Left lung (tissue), 10 donors: ENCODE data around the gene TDRD15. TPM values are rescaled to one million over a fixed set of nuclear protein-coding genes. Genes with fewer than 3 reads are reported as not detected.
"Not testable (repeated sequence)": the region's sequence is repeated elsewhere in the genome, so short reads cannot be mapped to it uniquely, and the experiment has no call there.

Experiments used
- ATAC-seq: fragments of 200-7000 bp; cut with Tn5 transposase; one replicate; pipeline ENCODE4 v1.9.1; 2020; ENCODE audit warnings: moderate library complexity
- DNase-seq, 4 donors: peaks; one replicate each; pipeline ENCODE4 v3.0.0-alpha.2; 2013 to 2020
- H3K27ac ChIP-seq, 2 donors: fragments of 200-600 bp; sonication (generic) in 1 of 2; one replicate each; pipeline versions ENCODE4 v1.5.0 to v1.8.0; 2020 to 2021
- H3K27me3 ChIP-seq, 2 donors: fragments of 200-600 bp; sonication (generic) in 1 of 2; one replicate each; pipeline versions ENCODE4 v1.5.0 to v1.8.0; 2020 to 2021
- H3K36me3 ChIP-seq, 2 donors: fragments of 200-600 bp; sonication (generic) in 1 of 2; one replicate each; pipeline versions ENCODE4 v1.5.0 to v1.8.0; 2020 to 2021
- H3K4me1 ChIP-seq, 2 donors: fragments of 200-600 bp; one replicate each; pipeline ENCODE4 v1.8.0; 2021
- H3K4me3 ChIP-seq, 2 donors: fragments of 200-600 bp; sonication (generic) in 1 of 2; one replicate each; pipeline versions ENCODE4 v1.5.0 to v1.8.0; 2020 to 2021; ENCODE audit warnings: mild to moderate bottlenecking in 1 of 2
- H3K9me3 ChIP-seq, 2 donors: fragments of 200-600 bp; sonication (generic) in 1 of 2; one replicate each; pipeline versions ENCODE4 v1.5.0 to v1.8.0; 2020 to 2021
- CTCF ChIP-seq, 2 donors: fragments of 200-600 bp; sonication (generic) in 1 of 2; IDR thresholded peaks; one replicate each; pipeline versions ENCODE4 v1.5.0 to v1.8.0; 2021; ENCODE audit warnings: antibody characterized with exemption in 2 of 2
- intact Hi-C, 2 donors: fragments of 100-400 bp; cut with DNase I; formaldehyde crosslinking; loops; one replicate each; pipeline versions ENCODE4 v1.11.2 to v1.14.2; 2022
- polyA plus RNA-seq, 6 donors: library from polyadenylated mRNA; unstranded; fragments of 120-200 nt; gene quantifications; one replicate each; pipeline ENCODE4 v1.2.1, GENCODE V29; 2013; ENCODE audit not compliant: insufficient read length in 6 of 6
- total RNA-seq, 2 donors: library from RNA; stranded (reverse); fragmentation: NEBNext Ultra II Directional; extraction: Animal tissue kit (Norgen Biotek cat#: 25700); gene quantifications; one replicate each; pipeline ENCODE4 v1.2.1, GENCODE V29; 2021
- donor health status: DM: no; HTN: yes; CAD: no.
- donor health status: DM: no; HTN: no; CAD: no.

The TDRD15 gene
- total and polyA plus RNA-seq, 8 donors: not detected

- ATAC-seq: no peak
- intact Hi-C loops: no loop called here
- no peaks in the 10 kb centered on the region for H3K9me3 ChIP-seq
- H3K4me1 ChIP-seq: no peaks in the 10 kb centered on the region
- DNase-seq: no peak
- H3K36me3 ChIP-seq: no peaks in the 10 kb centered on the region
- no peak overlapping the region for H3K4me3 ChIP-seq
- TF ChIP-seq CTCF (IDR thresholded peaks at IDR 0.05): no peak
- H3K27ac ChIP-seq: no peak overlapping the region
- H3K27me3 ChIP-seq: no peaks in the 10 kb centered on the region
These were observed 25.5 kb upstream of the TDRD15 start for GRCh38 chr2:21098294-21098693.

- ATAC-seq (no peak), DNase-seq (no peak)
- H3K4me3 ChIP-seq: no peak overlapping the region
- no peaks in the 10 kb centered on the region for H3K9me3 ChIP-seq
- no peaks in the 10 kb centered on the region for H3K27me3 ChIP-seq
- H3K4me1 ChIP-seq: no peaks in the 10 kb centered on the region
- no peak for TF ChIP-seq CTCF (IDR thresholded peaks at IDR 0.05)
- H3K27ac ChIP-seq: no peak overlapping the region
- intact Hi-C loops: no loop called here
- H3K36me3 ChIP-seq: no peaks in the 10 kb centered on the region
These were observed 24.4 kb upstream of the TDRD15 start for GRCh38 chr2:21099281-21099907.

- H3K4me1 ChIP-seq, H3K4me3 ChIP-seq, H3K36me3 ChIP-seq, ATAC-seq, H3K9me3 ChIP-seq, H3K27me3 ChIP-seq, H3K27ac ChIP-seq, intact Hi-C loops, DNase-seq: not testable (repeated sequence)
These were observed 22.1 kb upstream of the TDRD15 start for GRCh38 chr2:21101514-21102155.

- Histone ChIP-seq H3K4me3 (no peak overlapping the region), H3K27ac (no peak overlapping the region), H3K27me3 (no peaks in the 10 kb centered on the region), H3K9me3 (no peaks in the 10 kb centered on the region), H3K4me1 (no peaks in the 10 kb centered on the region), H3K36me3 (no peaks in the 10 kb centered on the region)
- DNase-seq (no peak), ATAC-seq (no peak)
- no peak for TF ChIP-seq CTCF (IDR thresholded peaks at IDR 0.05)
- intact Hi-C loops: no loop called here
These were observed 21.4 kb upstream of the TDRD15 start for GRCh38 chr2:21102356-21102755.

GRCh38 chr2:21103274-21103891, 20.4 kb upstream of the TDRD15 start:
- Histone ChIP-seq H3K4me3 (no peak overlapping the region), H3K27me3 (no peaks in the 10 kb centered on the region), H3K4me1 (no peaks in the 10 kb centered on the region), H3K27ac (no peak overlapping the region), H3K36me3 (no peaks in the 10 kb centered on the region), H3K9me3 (no peaks in the 10 kb centered on the region)
- DNase-seq (no peak), ATAC-seq (no peak)
- no peak for TF ChIP-seq CTCF (IDR thresholded peaks at IDR 0.05)
- intact Hi-C loops: no loop called here
